GM12878 (cell line): ENCODE data around the gene PTGFRN. TPM values are rescaled to one million over a fixed set of nuclear protein-coding genes. Genes with fewer than 3 reads are reported as not detected.
A peak's percentile ranks its signal among the peaks of the same experiment; 100 is the strongest.

Experiments
- ATAC-seq: fragments of 200-7000 bp; cut with Tn5 transposase; 3 replicates; pipeline ENCODE4 v1.9.1; 2020; ENCODE audit warnings: mild to moderate bottlenecking, moderate library complexity
- BruUV-seq: library from RNA; stranded (reverse); fragments of 400-500 nt; replicated peaks from 2 replicates; lab custom pipeline; 2021; lab: Mats Ljungman, UMichigan
- CTCF ChIA-PET: fragments of 300-600 bp; sonication (Branson Sonifier 250); formaldehyde crosslinking; extraction: SDS; loops from one replicate; lab custom pipeline; 2021; ENCODE audit warnings: inconsistent platforms; lab: Yijun Ruan, JAX
- POLR2A ChIA-PET: fragments of 350-600 bp; formaldehyde crosslinking; extraction: SDS; loops from one replicate; lab custom pipeline; 2021; ENCODE audit warnings: inconsistent platforms; lab: Charles Lee
- RAD21 ChIA-PET: fragments of 300-600 bp; sonication (Branson Sonifier 250); formaldehyde crosslinking; loops from one replicate; lab custom pipeline; 2023; ENCODE audit warnings: antibody characterized with exemption; ENCODE audit not compliant: unreplicated experiment; lab: Charles Lee
- SMC1A ChIA-PET: fragments of 300-600 bp; sonication (Branson Sonifier 250); formaldehyde crosslinking; loops from one replicate; lab custom pipeline; 2023; ENCODE audit not compliant: unreplicated experiment, uncharacterized antibody; lab: Charles Lee
- DNase-seq: peaks from one replicate; pipeline ENCODE4 v3.0.0-alpha.2; 2011; ENCODE audit warnings: low read depth, low spot score
- FAIRE-seq: peaks from 3 replicates; lab custom pipeline; 2011; peaks lifted over from hg19 to GRCh38; lab: Jason Lieb, UNC
- H2AFZ ChIP-seq: 2 replicates; pipeline ENCODE4 v1.6.0; 2011; ENCODE audit warnings: low read depth, low read length, control low read depth; ENCODE audit not compliant: control insufficient read depth
- H3K27ac ChIP-seq: 2 replicates; pipeline ENCODE4 v1.5.1; 2011; ENCODE audit warnings: control low read depth; ENCODE audit not compliant: control insufficient read depth, insufficient read depth
- H3K27me3 ChIP-seq, 2 experiments: replicated peaks in 1 of 2; 2 replicates each; pipeline versions ENCODE4 v1.6.0 to v1.6.1; 2011; ENCODE audit warnings: low read length in 1 of 2; ENCODE audit not compliant: control insufficient read depth in 2 of 2, insufficient read depth in 2 of 2
- H3K36me3 ChIP-seq, 2 experiments: 2 replicates each; pipeline ENCODE4 v1.5.1; 2011; ENCODE audit warnings: low read length in 1 of 2; ENCODE audit not compliant: control insufficient read depth in 2 of 2, insufficient read depth in 2 of 2
- H3K4me1 ChIP-seq: 2 replicates; pipeline ENCODE4 v1.6.1; 2011; ENCODE audit warnings: mild to moderate bottlenecking, low read length, moderate library complexity, mixed read lengths; ENCODE audit not compliant: control insufficient read depth, insufficient read depth
- H3K4me2 ChIP-seq: 2 replicates; pipeline ENCODE4 v1.6.0; 2011; ENCODE audit warnings: control low read depth; ENCODE audit not compliant: control insufficient read depth, insufficient read depth
- H3K4me3 ChIP-seq: fragments of 200-600 bp; sonication (generic); 2 replicates; pipeline ENCODE4 v1.5.1; 2016
- H3K79me2 ChIP-seq: 2 replicates; pipeline ENCODE4 v1.6.0; 2011; ENCODE audit warnings: low read length; ENCODE audit not compliant: control insufficient read depth, insufficient read depth
- H3K9ac ChIP-seq: 2 replicates; pipeline ENCODE4 v1.8.0; 2011; ENCODE audit warnings: low read length, control low read depth, mixed read lengths; ENCODE audit not compliant: control insufficient read depth, insufficient read depth
- H3K9me3 ChIP-seq: replicated peaks from 3 replicates; pipeline ENCODE4 v1.5.1; 2011; ENCODE audit warnings: mild to moderate bottlenecking, low read length; ENCODE audit not compliant: control insufficient read depth, insufficient read depth
- H4K20me1 ChIP-seq: 2 replicates; pipeline ENCODE4 v1.6.0; 2011; ENCODE audit not compliant: control insufficient read depth, insufficient read depth
- ATF2 ChIP-seq: IDR thresholded peaks from 2 replicates; pipeline ENCODE4 v1.6.1; 2012; ENCODE audit warnings: low read length, inconsistent platforms
- CBX5 ChIP-seq: sonication (generic); IDR thresholded peaks from 2 replicates; pipeline ENCODE4 v1.6.1; 2016; ENCODE audit warnings: low read depth, moderate library complexity, mild to moderate bottlenecking, inconsistent platforms
- CTCF ChIP-seq, 3 experiments: IDR thresholded peaks in 2 of 3; conservative IDR thresholded peaks in 1 of 3; 2 replicates each; pipeline ENCODE4 v1.5.1; 2011; ENCODE audit warnings: low read depth in 3 of 3, low read length in 3 of 3, mild to moderate bottlenecking in 3 of 3, control low read depth in 2 of 3, moderate library complexity in 2 of 3, inconsistent platforms in 1 of 3, mixed read lengths in 1 of 3; ENCODE audit not compliant: control insufficient read depth in 2 of 3, insufficient read depth in 1 of 3; ENCODE audit errors: extremely low read depth in 1 of 3
- RAD21 ChIP-seq: IDR thresholded peaks from 2 replicates; pipeline ENCODE4 v1.6.1; 2011; ENCODE audit warnings: mild to moderate bottlenecking, low read depth, low read length, moderate library complexity; ENCODE audit not compliant: insufficient read depth
- ZNF207 ChIP-seq: fragments of 450-650 bp; IDR thresholded peaks from 2 replicates; pipeline ENCODE4 v1.6.1; 2014; ENCODE audit warnings: antibody characterized with exemption, mild to moderate bottlenecking, borderline replicate concordance
- WGBS: methylation state at CpG from one replicate; pipeline ENCODE4 v1.1.6; 2016; ENCODE audit warnings: low lambda C conversion rate; ENCODE audit not compliant: insufficient replicate concordance, insufficient coverage; ENCODE audit errors: missing lambda C conversion rate; 5-methylcytosine and 5-hydroxymethylcytosine counted together
- in situ Hi-C: fragments of 300-500 bp; cut with MboI; formaldehyde crosslinking; loops from 9 replicates; pipeline ENCODE4 v1.14.3; 2018; ENCODE audit warnings: mixed read lengths
- intact Hi-C: fragments of 100-400 bp; cut with micrococcal nuclease; formaldehyde crosslinking; loops from one replicate; pipeline ENCODE4 v1.14.2; 2022; ENCODE audit not compliant: unreplicated experiment
- polyA plus RNA-seq, 11 experiments: library from polyadenylated mRNA; depleted of rRNA in 4 of 11; unstranded in 6 of 11; stranded (reverse) in 5 of 11; fragments of >200 nt; fragmentation: Nextera tagmentation in 4 of 11; fragmentation: Illumina TruSeq in 1 of 11; extraction: Ambion mirVana in 4 of 11; extraction: Trizol in 1 of 11; gene quantifications; 1 replicate in 1 of 11; 2 replicates in 10 of 11; pipeline versions ENCODE4 v1.2.1 to v1.2.3, GENCODE V29; 2011 to 2016; ENCODE audit warnings: inconsistent platforms in 2 of 11, missing spikeins in 2 of 11, low read depth in 1 of 11
- total RNA-seq, 4 experiments: library from RNA; depleted of rRNA in 3 of 4; stranded (reverse); fragments of >200 nt in 3 of 4; fragmentation: Illumina TruSeq in 1 of 4; extraction: Trizol in 1 of 4; gene quantifications; 2 replicates each; pipeline versions ENCODE4 v1.2.1 to v1.2.3, GENCODE V29; 2013 to 2021

The PTGFRN gene
- total and polyA plus RNA-seq, 10 of the 15 experiments (the other 5 are each of a cell fraction or from before 2014, with no cell fraction given) = 2.7 to 8.3 (median 5.1) TPM

GRCh38 chr1:116982319-116983004, 72.7 kb downstream of the PTGFRN start:
- Histone ChIP-seq H4K20me1 (no peaks in the 10 kb centered on the region), H3K36me3 (no peaks in the 10 kb centered on the region), H3K4me2 (no peak overlapping the region), H3K79me2 (no peaks in the 10 kb centered on the region), H3K9me3 (no peaks in the 10 kb centered on the region), H3K9ac (no peak overlapping the region), H2AFZ (no peak overlapping the region), H3K4me1 (no peaks in the 10 kb centered on the region), H3K4me3 (no peak overlapping the region), H3K27ac (no peak overlapping the region), H3K27me3 (peaks cover 0 to 3% of the 10 kb centered on the region in 2 experiments; a peak in 2 of 4 replicates)
- no TSS peak for BruUV-seq
- intact Hi-C loops (no loop called here), in situ Hi-C loops (no loop called here)
- no peak for FAIRE-seq
- CTCF ChIA-PET = interaction anchor here (1.2 to 1.7 kb wide), 2 partner anchors 14 to 18 kb away, joined by 3 read pairs; no protein-coding TSS in a partner anchor
- no peak for TF ChIP-seq ATF2
- TF ChIP-seq CBX5 = no peak
- TF ChIP-seq RAD21 = peak; percentile 44
- no peak for TF ChIP-seq ZNF207
- 0 out of 6 replicates have a peak, but pooled peaks of 1 of the 3 experiments have one; percentile 3 for TF ChIP-seq CTCF (IDR thresholded peaks at IDR 0.05 in 2 of 3, conservative IDR thresholded peaks at IDR 0.05 in 1 of 3; ENCODE audit: control insufficient read depth in 2 of 3, extremely low read depth in 1 of 3, insufficient read depth in 1 of 3, low read depth in 3 of 3, low read length in 3 of 3)
- POLR2A ChIA-PET = interaction anchor here (0.6 kb wide), 2 partner anchors 10 to 275 kb away, joined by 4 read pairs; no protein-coding TSS in a partner anchor
- DNase-seq = no peak
- ATAC-seq = no peak
- WGBS = 57% methylated on average over 9 of the region's 9 CpGs
- SMC1A ChIA-PET = no interaction called here
- RAD21 ChIA-PET = no interaction called here
